Stimulated activated CD8-positive, alpha-beta memory T cell treated with anti-CD3 and anti-CD28 coated beads, Interleukin-4, amount 100 ng/mL, for 4 hours (primary cell): Measurements from ENCODE around the gene SLC4A5.
"Not testable (repeated sequence)": the region's sequence is repeated elsewhere in the genome, so short reads cannot be mapped to it uniquely, and the experiment has no call there.

Source experiments
- DNase-seq, 2 donors: peaks; one replicate each; pipeline ENCODE4 v3.0.0-alpha.2; 2020; ENCODE audit warnings: low read depth in 2 of 2, low spot score in 1 of 2

The SLC4A5 gene

GRCh38 chr2:74239346-74239745 lies 103.9 kb downstream of the SLC4A5 start:
- no peak for DNase-seq

- no peak for DNase-seq
Measured at GRCh38 chr2:74238879-74239278, 104.3 kb downstream of the SLC4A5 start.

- no peak for DNase-seq
Measured at GRCh38 chr2:74235041-74235440, 108.2 kb downstream of the SLC4A5 start.

- no peak for DNase-seq
Measured at GRCh38 chr2:74233648-74234047, 109.6 kb downstream of the SLC4A5 start.

GRCh38 chr2:74232426-74232825 lies 110.8 kb downstream of the SLC4A5 start:
- no peak for DNase-seq

- DNase-seq: not testable (repeated sequence)
Measured at GRCh38 chr2:74229865-74230264, 113.4 kb downstream of the SLC4A5 start.

GRCh38 chr2:74228772-74229171 lies 114.4 kb downstream of the SLC4A5 start:
- DNase-seq: no peak

- DNase-seq: no peak
Measured at GRCh38 chr2:74227646-74228045, 115.6 kb downstream of the SLC4A5 start.

GRCh38 chr2:74226648-74227213 lies 116.5 kb downstream of the SLC4A5 start:
- DNase-seq: no peak

GRCh38 chr2:74225698-74226459 lies 117.3 kb downstream of the SLC4A5 start:
- DNase-seq: no peak

- DNase-seq: no peak
Measured at GRCh38 chr2:74223941-74224770, 119.1 kb downstream of the SLC4A5 start.

- DNase-seq: no peak
Measured at GRCh38 chr2:74222300-74222650, 120.9 kb downstream of the SLC4A5 start.

- no peak for DNase-seq
Measured at GRCh38 chr2:74221604-74222299, 121.5 kb downstream of the SLC4A5 start.

- no peak for DNase-seq
Measured at GRCh38 chr2:74221091-74221490, 122.1 kb downstream of the SLC4A5 start.

- DNase-seq: no peak
Measured at GRCh38 chr2:74219846-74220486, 123.2 kb downstream of the SLC4A5 start.

- DNase-seq: no peak
Measured at GRCh38 chr2:74216642-74217041, 126.6 kb downstream of the SLC4A5 start.

- not testable (repeated sequence) for DNase-seq
Measured at GRCh38 chr2:74215771-74216170, 127.4 kb downstream of the SLC4A5 start.

GRCh38 chr2:74212702-74213410 lies 130.4 kb downstream of the SLC4A5 start:
- no peak for DNase-seq

GRCh38 chr2:74206180-74206688 lies 137.0 kb downstream of the SLC4A5 start:
- DNase-seq: peak in 1 of 2 donors; percentile 13

GRCh38 chr2:74205596-74205995 lies 137.6 kb downstream of the SLC4A5 start:
- DNase-seq: no peak
